ENCODE measurements around the gene FIGNL2.

The FIGNL2 gene

GRCh38 chr12:51817027-51817953, 31.2 kb downstream of the FIGNL2 start:
- no peak overlapping the region for H3K4me3 ChIP-seq (ENCODE audit: low read depth, low read length)
- DNase-seq (ENCODE audit: low read depth), result no peak
- TF ChIP-seq CTCF (conservative IDR thresholded peaks at IDR 0.05; ENCODE audit: low read depth, low read length), result no peak

- DNase-seq (ENCODE audit: low read depth), result no peak
- H3K4me3 ChIP-seq (ENCODE audit: low read depth, low read length), result no peak overlapping the region
- TF ChIP-seq CTCF (conservative IDR thresholded peaks at IDR 0.05; ENCODE audit: low read depth, low read length), result no peak
Observed at GRCh38 chr12:51815571-51815970, 32.9 kb downstream of the FIGNL2 start.

GRCh38 chr12:51814311-51815088, 34.0 kb downstream of the FIGNL2 start:
- peak; percentile 57 for TF ChIP-seq CTCF (conservative IDR thresholded peaks at IDR 0.05; ENCODE audit: low read depth, low read length)
- DNase-seq (ENCODE audit: low read depth), result peak; percentile 72
- peak overlapping the region; percentile 48 for H3K4me3 ChIP-seq (ENCODE audit: low read depth, low read length)

- H3K4me3 ChIP-seq (ENCODE audit: low read depth, low read length), result peak overlapping the region; percentile 48
- DNase-seq (ENCODE audit: low read depth), result no peak
- TF ChIP-seq CTCF (conservative IDR thresholded peaks at IDR 0.05; ENCODE audit: low read depth, low read length), result no peak
Observed at GRCh38 chr12:51813931-51814310, 34.6 kb downstream of the FIGNL2 start.

GRCh38 chr12:51812871-51813270, 35.6 kb downstream of the FIGNL2 start:
- no peak for DNase-seq (ENCODE audit: low read depth)
- TF ChIP-seq CTCF (conservative IDR thresholded peaks at IDR 0.05; ENCODE audit: low read depth, low read length), result no peak
- H3K4me3 ChIP-seq (ENCODE audit: low read depth, low read length), result no peak overlapping the region

GRCh38 chr12:51811203-51812202, 37.0 kb downstream of the FIGNL2 start:
- no peak for DNase-seq (ENCODE audit: low read depth)
- TF ChIP-seq CTCF (conservative IDR thresholded peaks at IDR 0.05; ENCODE audit: low read depth, low read length), result no peak
- no peak overlapping the region for H3K4me3 ChIP-seq (ENCODE audit: low read depth, low read length)
